Progenitor cell of endocrine pancreas (in vitro differentiated cells): ENCODE data around the gene PDXDC1. TPM values are rescaled to one million over a fixed set of nuclear protein-coding genes. Genes with fewer than 3 reads are reported as not detected.
"Not testable (repeated sequence)": the region's sequence is repeated elsewhere in the genome, so short reads cannot be mapped to it uniquely, and the experiment has no call there.

ENCODE experiments used
- DNase-seq: peaks from one replicate; pipeline ENCODE4 v3.0.0; 2021; ENCODE audit warnings: low spot score; ENCODE audit not compliant: unreplicated experiment
- H3K27ac Mint-ChIP-seq: 2 replicates; pipeline ENCODE4 v1.8.0; 2021; ENCODE audit warnings: mild to moderate bottlenecking, moderate library complexity, mixed read lengths
- H3K27me3 Mint-ChIP-seq: 2 replicates; pipeline ENCODE4 v1.8.0; 2021; ENCODE audit warnings: mixed read lengths
- H3K36me3 Mint-ChIP-seq: 2 replicates; pipeline ENCODE4 v1.8.0; 2022; ENCODE audit warnings: mixed read lengths; ENCODE audit not compliant: insufficient read depth
- H3K4me1 Mint-ChIP-seq: 2 replicates; pipeline ENCODE4 v1.8.0; 2021; ENCODE audit warnings: low read depth, mixed read lengths
- H3K4me3 Mint-ChIP-seq: 2 replicates; pipeline ENCODE4 v1.8.0; 2021; ENCODE audit warnings: low read depth, mild to moderate bottlenecking, moderate library complexity, mixed read lengths
- H3K9me3 Mint-ChIP-seq: 2 replicates; pipeline ENCODE4 v1.8.0; 2021; ENCODE audit warnings: low read depth, mixed read lengths
- total RNA-seq: library from RNA; stranded (reverse); gene quantifications from 2 replicates; pipeline ENCODE4 v1.2.1, GENCODE V29; 2021

The PDXDC1 gene
- total RNA-seq, 1 donor from 2014 or later: 124 TPM

- not testable (repeated sequence) for H3K9me3 Mint-ChIP-seq, H3K27me3 Mint-ChIP-seq, H3K36me3 Mint-ChIP-seq, DNase-seq
- H3K27ac Mint-ChIP-seq: peak overlapping the region; percentile 57
- H3K4me3 Mint-ChIP-seq: peak overlapping the region; percentile 44
- peaks cover 61% of the 10 kb centered on the region for H3K4me1 Mint-ChIP-seq
Measured at GRCh38 chr16:14978908-14979307, 4.1 kb downstream of the PDXDC1 start.

- Mint-ChIP-seq H3K4me3 (peak overlapping the region; percentile 48), H3K4me1 (peaks cover 56% of the 10 kb centered on the region), H3K27ac (peak overlapping the region; percentile 87), H3K36me3 (peaks cover 11% of the 10 kb centered on the region)
- DNase-seq, H3K27me3 Mint-ChIP-seq, H3K9me3 Mint-ChIP-seq: not testable (repeated sequence)
Measured at GRCh38 chr16:14981234-14981633, 6.4 kb downstream of the PDXDC1 start.

- not testable (repeated sequence) for DNase-seq, H3K27me3 Mint-ChIP-seq, H3K9me3 Mint-ChIP-seq, H3K4me3 Mint-ChIP-seq
- H3K27ac Mint-ChIP-seq: peak overlapping the region; percentile 87
- peaks cover 56% of the 10 kb centered on the region for H3K4me1 Mint-ChIP-seq
- H3K36me3 Mint-ChIP-seq: peaks cover 21% of the 10 kb centered on the region
Measured at GRCh38 chr16:14982521-14982920, 7.7 kb downstream of the PDXDC1 start.

- Mint-ChIP-seq H3K36me3 (peaks cover 46% of the 10 kb centered on the region), H3K4me1 (peaks cover 15% of the 10 kb centered on the region)
- H3K27me3 Mint-ChIP-seq, H3K27ac Mint-ChIP-seq, H3K9me3 Mint-ChIP-seq, DNase-seq, H3K4me3 Mint-ChIP-seq: not testable (repeated sequence)
Measured at GRCh38 chr16:14988092-14988491, 13.3 kb downstream of the PDXDC1 start.

GRCh38 chr16:14988661-14989191 is 13.9 kb downstream of the PDXDC1 start:
- H3K4me1 Mint-ChIP-seq: peaks cover 12% of the 10 kb centered on the region
- H3K4me3 Mint-ChIP-seq, DNase-seq, H3K9me3 Mint-ChIP-seq, H3K27me3 Mint-ChIP-seq, H3K27ac Mint-ChIP-seq: not testable (repeated sequence)
- peaks cover 51% of the 10 kb centered on the region for H3K36me3 Mint-ChIP-seq

- DNase-seq, H3K4me3 Mint-ChIP-seq: not testable (repeated sequence)
- peaks cover 11% of the 10 kb centered on the region for H3K4me1 Mint-ChIP-seq
Measured at GRCh38 chr16:14989291-14990281, 14.8 kb downstream of the PDXDC1 start.

GRCh38 chr16:14993277-14994151 is 18.7 kb downstream of the PDXDC1 start:
- peaks cover 18% of the 10 kb centered on the region for H3K9me3 Mint-ChIP-seq
- DNase-seq, H3K4me3 Mint-ChIP-seq, H3K27me3 Mint-ChIP-seq, H3K4me1 Mint-ChIP-seq, H3K27ac Mint-ChIP-seq: not testable (repeated sequence)
- H3K36me3 Mint-ChIP-seq: peaks cover 34% of the 10 kb centered on the region

More at GRCh38 chr16:14989291-14990281, 14.8 kb downstream of the PDXDC1 start:
- Mint-ChIP-seq H3K9me3 (peaks cover 16% of the 10 kb centered on the region), H3K36me3 (peaks cover 55% of the 10 kb centered on the region)
- H3K27me3 Mint-ChIP-seq, H3K27ac Mint-ChIP-seq: not testable (repeated sequence)

- H3K9me3 Mint-ChIP-seq: peaks cover 13% of the 10 kb centered on the region
- H3K4me1 Mint-ChIP-seq, H3K27ac Mint-ChIP-seq, H3K27me3 Mint-ChIP-seq, DNase-seq, H3K4me3 Mint-ChIP-seq: not testable (repeated sequence)
- H3K36me3 Mint-ChIP-seq: peaks cover 25% of the 10 kb centered on the region
Measured at GRCh38 chr16:14996702-14997101, 21.9 kb downstream of the PDXDC1 start.

GRCh38 chr16:14998300-14998699 is 23.5 kb downstream of the PDXDC1 start:
- peaks cover 10% of the 10 kb centered on the region for H3K9me3 Mint-ChIP-seq
- H3K4me3 Mint-ChIP-seq, H3K27me3 Mint-ChIP-seq, H3K27ac Mint-ChIP-seq, DNase-seq, H3K4me1 Mint-ChIP-seq: not testable (repeated sequence)
- peaks cover 17% of the 10 kb centered on the region for H3K36me3 Mint-ChIP-seq

- H3K9me3 Mint-ChIP-seq, DNase-seq, H3K4me3 Mint-ChIP-seq, H3K4me1 Mint-ChIP-seq, H3K27me3 Mint-ChIP-seq, H3K27ac Mint-ChIP-seq: not testable (repeated sequence)
- peaks cover 13% of the 10 kb centered on the region for H3K36me3 Mint-ChIP-seq
Measured at GRCh38 chr16:14999845-15000244, 25.0 kb downstream of the PDXDC1 start.

- H3K4me3 Mint-ChIP-seq, H3K27me3 Mint-ChIP-seq, DNase-seq, H3K4me1 Mint-ChIP-seq, H3K27ac Mint-ChIP-seq, H3K9me3 Mint-ChIP-seq: not testable (repeated sequence)
- peaks cover 22% of the 10 kb centered on the region for H3K36me3 Mint-ChIP-seq
Measured at GRCh38 chr16:15002448-15002847, 27.6 kb downstream of the PDXDC1 start.

GRCh38 chr16:15005357-15006132 is 30.7 kb downstream of the PDXDC1 start:
- not testable (repeated sequence) for H3K4me3 Mint-ChIP-seq, H3K4me1 Mint-ChIP-seq, H3K9me3 Mint-ChIP-seq, DNase-seq, H3K27me3 Mint-ChIP-seq
- H3K36me3 Mint-ChIP-seq: peaks cover 28% of the 10 kb centered on the region
- peak overlapping the region; percentile 27 for H3K27ac Mint-ChIP-seq
